ENCODE results near the gene ARGLU1.

The ARGLU1 gene

DNA sequence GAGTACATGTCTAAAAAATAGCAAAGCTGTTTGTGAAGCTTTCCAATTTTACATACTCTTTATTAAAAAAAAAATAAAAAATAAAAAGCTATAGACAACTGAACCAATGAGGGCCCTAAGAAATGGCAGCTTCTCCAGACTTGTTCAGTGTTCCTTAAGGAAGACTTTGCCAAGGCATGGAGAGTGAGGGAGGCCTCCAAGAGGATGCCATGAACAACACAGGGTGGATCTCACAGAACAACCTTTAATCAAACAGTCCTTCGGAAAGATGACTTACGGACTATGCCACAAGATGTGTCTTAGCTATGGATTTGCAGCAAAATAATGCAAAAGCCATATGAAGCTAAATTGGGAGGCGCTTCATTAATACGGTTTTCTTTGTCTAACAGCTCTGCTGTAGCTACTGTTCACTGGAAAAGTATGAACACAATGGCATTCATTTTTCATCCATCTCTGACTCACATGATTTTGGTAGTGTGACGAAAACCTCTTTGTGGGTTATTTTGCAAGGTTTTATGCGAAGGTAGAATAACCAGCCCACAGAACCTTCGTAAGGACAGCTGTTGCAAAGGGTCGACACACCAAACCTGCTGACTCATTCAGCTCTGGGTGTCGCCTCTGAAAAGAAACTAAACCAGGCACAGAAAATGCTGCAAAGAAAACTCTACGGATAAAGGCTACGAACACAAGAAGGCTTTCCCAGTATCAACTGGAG lies 60.2 kb downstream of the ARGLU1 start:
- Histone ChIP-seq H3K36me3 (no peaks in the 10 kb centered on the region), H3K9me3 (no peaks in the 10 kb centered on the region), H3K27ac (peak overlapping the region; percentile 21), H3K27me3 (no peaks in the 10 kb centered on the region), H3K4me1 (ENCODE audit: control insufficient read depth in 1 of 2, insufficient read depth in 1 of 2, low read depth in 1 of 2, low read length in 1 of 2) (peaks cover 8 to 14% of the 10 kb centered on the region in 2 experiments), H3K4me3 (ENCODE audit: low read depth in 1 of 2, low read length in 1 of 2) (no peak overlapping the region)
- TF ChIP-seq, protein P1, sequence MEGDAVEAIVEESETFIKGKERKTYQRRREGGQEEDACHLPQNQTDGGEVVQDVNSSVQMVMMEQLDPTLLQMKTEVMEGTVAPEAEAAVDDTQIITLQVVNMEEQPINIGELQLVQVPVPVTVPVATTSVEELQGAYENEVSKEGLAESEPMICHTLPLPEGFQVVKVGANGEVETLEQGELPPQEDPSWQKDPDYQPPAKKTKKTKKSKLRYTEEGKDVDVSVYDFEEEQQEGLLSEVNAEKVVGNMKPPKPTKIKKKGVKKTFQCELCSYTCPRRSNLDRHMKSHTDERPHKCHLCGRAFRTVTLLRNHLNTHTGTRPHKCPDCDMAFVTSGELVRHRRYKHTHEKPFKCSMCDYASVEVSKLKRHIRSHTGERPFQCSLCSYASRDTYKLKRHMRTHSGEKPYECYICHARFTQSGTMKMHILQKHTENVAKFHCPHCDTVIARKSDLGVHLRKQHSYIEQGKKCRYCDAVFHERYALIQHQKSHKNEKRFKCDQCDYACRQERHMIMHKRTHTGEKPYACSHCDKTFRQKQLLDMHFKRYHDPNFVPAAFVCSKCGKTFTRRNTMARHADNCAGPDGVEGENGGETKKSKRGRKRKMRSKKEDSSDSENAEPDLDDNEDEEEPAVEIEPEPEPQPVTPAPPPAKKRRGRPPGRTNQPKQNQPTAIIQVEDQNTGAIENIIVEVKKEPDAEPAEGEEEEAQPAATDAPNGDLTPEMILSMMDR (IDR thresholded peaks at IDR 0.05): no peak

DNA sequence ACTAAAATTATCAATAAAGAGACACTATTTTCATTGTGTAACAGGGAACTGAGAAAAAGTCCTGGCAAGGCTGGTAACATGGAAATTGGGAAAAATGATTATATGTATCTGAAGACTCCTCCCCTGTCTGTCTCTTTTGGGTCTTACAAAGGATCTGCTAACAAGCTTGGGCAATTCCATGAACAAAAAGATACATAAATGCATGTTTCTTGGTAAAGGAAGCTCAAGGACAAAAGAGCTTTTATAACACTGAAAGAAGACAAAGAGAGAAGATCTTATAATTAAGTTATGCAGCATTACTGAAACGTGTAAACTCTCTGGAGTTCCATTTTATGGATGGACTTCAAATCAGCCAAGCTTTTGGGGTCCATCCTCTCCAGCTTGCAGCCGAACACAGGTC lies 61.7 kb downstream of the ARGLU1 start:
- H3K4me1 ChIP-seq (ENCODE audit: control insufficient read depth in 1 of 2, insufficient read depth in 1 of 2, low read depth in 1 of 2, low read length in 1 of 2): peaks cover 8 to 14% of the 10 kb centered on the region in 2 experiments
- no peaks in the 10 kb centered on the region for H3K9me3 ChIP-seq
- no peak overlapping the region for H3K4me3 ChIP-seq (ENCODE audit: low read depth in 1 of 2, low read length in 1 of 2)
- H3K27ac ChIP-seq: no peak overlapping the region
- no peaks in the 10 kb centered on the region for H3K36me3 ChIP-seq
- TF ChIP-seq, protein P1 (IDR thresholded peaks at IDR 0.05): no peak
- H3K27me3 ChIP-seq: no peaks in the 10 kb centered on the region

DNA sequence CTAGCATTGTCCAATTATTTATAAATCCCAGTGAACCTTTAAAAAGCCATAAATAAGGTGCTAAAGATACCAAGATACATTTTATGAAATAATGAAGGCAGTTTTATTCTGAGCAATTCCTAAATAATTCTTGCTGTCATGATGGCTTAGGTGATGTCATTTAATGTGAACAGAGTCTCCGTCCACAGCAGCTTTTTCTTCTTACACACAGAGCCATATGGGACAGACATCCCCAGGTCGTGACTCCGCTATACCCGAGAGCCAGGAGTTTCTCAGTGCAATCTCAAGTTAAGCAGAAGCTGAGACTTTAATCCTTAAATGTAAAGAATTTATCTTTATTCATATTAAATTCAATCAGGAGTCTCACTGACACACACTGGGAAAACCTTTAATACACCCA lies 62.2 kb downstream of the ARGLU1 start:
- no peaks in the 10 kb centered on the region for H3K27me3 ChIP-seq
- H3K4me3 ChIP-seq (ENCODE audit: low read depth in 1 of 2, low read length in 1 of 2): no peak overlapping the region
- H3K4me1 ChIP-seq (ENCODE audit: control insufficient read depth in 1 of 2, insufficient read depth in 1 of 2, low read depth in 1 of 2, low read length in 1 of 2): peaks cover 8 to 14% of the 10 kb centered on the region in 2 experiments
- no peaks in the 10 kb centered on the region for H3K36me3 ChIP-seq
- no peak overlapping the region for H3K27ac ChIP-seq
- TF ChIP-seq, protein P1 (IDR thresholded peaks at IDR 0.05): no peak
- no peaks in the 10 kb centered on the region for H3K9me3 ChIP-seq

DNA sequence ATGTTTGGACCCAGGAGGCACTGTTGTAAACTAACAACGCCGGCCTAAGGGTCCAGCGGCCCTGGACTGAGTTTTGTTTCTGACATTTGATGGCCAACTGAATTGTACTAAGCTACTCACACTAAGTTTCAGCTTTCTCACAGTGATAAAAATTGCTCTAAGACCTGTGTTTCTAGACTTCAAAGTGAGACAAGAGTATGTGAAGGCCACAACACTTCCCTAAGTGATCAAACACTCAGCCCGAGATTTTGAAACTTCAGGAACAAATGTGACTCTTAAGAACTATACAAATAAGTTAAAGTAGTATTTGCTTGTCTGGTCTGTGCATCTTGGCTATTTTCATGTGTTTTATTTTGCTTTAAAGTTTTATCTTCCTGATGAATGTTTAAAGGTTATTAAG lies 62.6 kb downstream of the ARGLU1 start:
- Histone ChIP-seq H3K9me3 (no peaks in the 10 kb centered on the region), H3K36me3 (no peaks in the 10 kb centered on the region), H3K4me3 (ENCODE audit: low read depth in 1 of 2, low read length in 1 of 2) (no peak overlapping the region), H3K27me3 (no peaks in the 10 kb centered on the region), H3K27ac (no peak overlapping the region), H3K4me1 (ENCODE audit: control insufficient read depth in 1 of 2, insufficient read depth in 1 of 2, low read depth in 1 of 2, low read length in 1 of 2) (peaks cover 8 to 16% of the 10 kb centered on the region in 2 experiments)
- TF ChIP-seq, protein P1 (IDR thresholded peaks at IDR 0.05): no peak

DNA sequence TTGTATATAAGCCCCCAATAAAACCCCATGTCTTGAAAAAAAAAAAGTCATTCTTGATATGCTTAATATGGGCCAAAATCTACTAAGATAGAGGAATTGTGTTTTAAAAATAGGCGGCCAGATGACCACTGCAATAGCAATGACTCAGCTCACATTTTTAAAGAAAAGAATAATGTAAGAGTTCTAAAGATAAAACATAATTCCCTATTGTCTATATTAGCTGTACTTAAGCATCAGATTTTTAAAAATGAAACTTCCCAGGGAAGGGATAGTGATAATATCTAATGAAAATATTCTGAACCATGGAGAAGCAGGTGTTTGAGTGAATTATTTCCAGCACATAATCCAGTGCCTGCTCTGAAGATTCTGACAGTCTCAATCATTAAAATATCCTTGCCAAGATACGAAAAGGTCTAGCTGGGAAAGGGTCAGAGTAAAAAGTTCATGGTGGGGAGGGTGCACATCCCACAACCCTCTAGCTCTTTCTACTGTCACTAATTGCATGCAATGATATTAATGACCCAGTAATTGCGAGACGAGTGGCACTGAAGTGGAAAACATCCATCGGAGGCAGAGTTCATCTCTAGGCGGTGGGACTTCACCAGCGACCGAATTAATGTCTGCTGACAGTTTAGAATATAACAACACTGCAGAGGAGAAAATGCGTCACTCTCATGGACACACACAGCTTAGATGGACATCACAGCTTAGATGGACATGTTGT lies 64.0 kb downstream of the ARGLU1 start:
- peaks cover 12 to 21% of the 10 kb centered on the region in 2 experiments for H3K4me1 ChIP-seq (ENCODE audit: control insufficient read depth in 1 of 2, insufficient read depth in 1 of 2, low read depth in 1 of 2, low read length in 1 of 2)
- H3K27ac ChIP-seq: no peak overlapping the region
- no peaks in the 10 kb centered on the region for H3K9me3 ChIP-seq
- TF ChIP-seq, protein P1 (IDR thresholded peaks at IDR 0.05): no peak
- no peaks in the 10 kb centered on the region for H3K27me3 ChIP-seq
- H3K36me3 ChIP-seq: no peaks in the 10 kb centered on the region
- no peak overlapping the region for H3K4me3 ChIP-seq (ENCODE audit: low read depth in 1 of 2, low read length in 1 of 2)

All from neutrophil (primary cell).